CD4-positive, CD25-positive, alpha-beta regulatory T cell (primary cell): ENCODE measurements around the gene CACNA1B. TPM values are rescaled to one million over a fixed set of nuclear protein-coding genes. Genes with fewer than 3 reads are reported as not detected.
A peak's percentile ranks its signal among the peaks of the same experiment; 100 is the strongest.
"Not testable (repeated sequence)": the region's sequence is repeated elsewhere in the genome, so short reads cannot be mapped to it uniquely, and the experiment has no call there.

Experiments
- ATAC-seq, 2 donors: fragments of 150-1000 bp; cut with Tn5 transposase; one replicate each; pipeline ENCODE4 v1.10.0; 2021; ENCODE audit warnings: low read depth in 2 of 2, moderate number of reproducible peaks in 2 of 2, moderate library complexity in 1 of 2
- DNase-seq, 3 donors: peaks; one replicate each; pipeline versions ENCODE4 v3.0.0 to v3.0.0-alpha.2; 2012 to 2022; ENCODE audit warnings: mixed read lengths in 1 of 3
- H3K27ac ChIP-seq: one replicate; pipeline ENCODE4 v1.7.0; 2013; ENCODE audit warnings: mild to moderate bottlenecking, low read length; ENCODE audit not compliant: insufficient read depth, poor library complexity, severe bottlenecking
- H3K27me3 ChIP-seq: one replicate; pipeline ENCODE4 v1.7.0; 2013; ENCODE audit warnings: low read length; ENCODE audit not compliant: control insufficient read depth, insufficient read depth
- H3K36me3 ChIP-seq: one replicate; pipeline ENCODE4 v1.7.0; 2013; ENCODE audit warnings: mild to moderate bottlenecking, low read length, moderate library complexity; ENCODE audit not compliant: control insufficient read depth, insufficient read depth
- H3K4me1 ChIP-seq: 2 replicates; pipeline ENCODE4 v1.7.0; 2013; ENCODE audit warnings: mild to moderate bottlenecking, low read length; ENCODE audit not compliant: insufficient read depth, control insufficient read depth, poor library complexity, severe bottlenecking
- H3K4me3 ChIP-seq: one replicate; pipeline ENCODE4 v1.7.0; 2013; ENCODE audit warnings: low read depth, mild to moderate bottlenecking, low read length, moderate library complexity
- H3K9me3 ChIP-seq, 2 experiments: 1 replicate in 1 of 2; 2 replicates in 1 of 2; pipeline ENCODE4 v1.7.0; 2013; ENCODE audit warnings: low read length in 2 of 2, mild to moderate bottlenecking in 1 of 2, moderate library complexity in 1 of 2; ENCODE audit not compliant: control insufficient read depth in 2 of 2
- H3K27ac Mint-ChIP-seq, 3 donors: one replicate each; pipeline ENCODE4 v1.8.0; 2020 to 2022; ENCODE audit warnings: mild to moderate bottlenecking in 3 of 3, mixed read lengths in 3 of 3, moderate library complexity in 2 of 3
- H3K27me3 Mint-ChIP-seq: one replicate; pipeline ENCODE4 v1.8.0; 2022; ENCODE audit warnings: mild to moderate bottlenecking, mixed read lengths
- H3K36me3 Mint-ChIP-seq: one replicate; pipeline ENCODE4 v1.8.0; 2020; ENCODE audit warnings: mixed read lengths
- H3K4me1 Mint-ChIP-seq, 4 donors: one replicate each; pipeline ENCODE4 v1.8.0; 2020 to 2022; ENCODE audit warnings: mixed read lengths in 4 of 4, mild to moderate bottlenecking in 1 of 4
- H3K4me3 Mint-ChIP-seq, 4 donors: one replicate each; pipeline ENCODE4 v1.8.0; 2020 to 2022; ENCODE audit warnings: mild to moderate bottlenecking in 4 of 4, mixed read lengths in 4 of 4, moderate library complexity in 3 of 4
- H3K9me3 Mint-ChIP-seq, 7 donors: one replicate each; pipeline ENCODE4 v1.8.0; 2020 to 2022; ENCODE audit warnings: mixed read lengths in 7 of 7, mild to moderate bottlenecking in 3 of 7, moderate library complexity in 2 of 7
- polyA plus RNA-seq, 4 donors: library from polyadenylated mRNA; unstranded; fragments of 300-500 nt; fragmentation: Illumina TruSeq; gene quantifications; one replicate each; pipeline ENCODE4 v1.2.3, GENCODE V29; 2021
- total RNA-seq: library from RNA; stranded (reverse); gene quantifications from one replicate; pipeline ENCODE4 v1.2.3, GENCODE V29; 2022

Gene CACNA1B
- total and polyA plus RNA-seq, 5 donors from 2014 or later = not detected

- Histone ChIP-seq H3K36me3 (no peaks in the 10 kb centered on the region), H3K27ac (no peak overlapping the region), H3K4me1 (no peaks in the 10 kb centered on the region), H3K9me3 (no peaks in the 10 kb centered on the region), H3K27me3 (no peaks in the 10 kb centered on the region), H3K4me3 (no peak overlapping the region)
- no peaks in the 10 kb centered on the region for H3K36me3 Mint-ChIP-seq
- H3K4me3 Mint-ChIP-seq = no peak overlapping the region
- H3K27ac Mint-ChIP-seq = no peak overlapping the region
- peaks cover 0 to 8% (median 0%) of the 10 kb centered on the region in 4 donors for H3K4me1 Mint-ChIP-seq
- peaks cover 0 to 3% (median 1%) of the 10 kb centered on the region in 7 donors for H3K9me3 Mint-ChIP-seq
- ATAC-seq (no peak), DNase-seq (no peak)
- H3K27me3 Mint-ChIP-seq = peaks cover 7% of the 10 kb centered on the region
Measured at GRCh38 chr9:137879052-137879451, 1.5 kb downstream of the CACNA1B start.

- Mint-ChIP-seq H3K27ac (no peak overlapping the region), H3K27me3 (peaks cover 6% of the 10 kb centered on the region)
Measured at GRCh38 chr9:137879566-137880150, 2.1 kb downstream of the CACNA1B start.

GRCh38 chr9:137880160-137880975 lies 2.8 kb downstream of the CACNA1B start:
- no peaks in the 10 kb centered on the region for H3K36me3 Mint-ChIP-seq
- peaks cover 6% of the 10 kb centered on the region for H3K27me3 Mint-ChIP-seq
- no peaks in the 10 kb centered on the region for H3K9me3 ChIP-seq
- H3K4me1 ChIP-seq = no peaks in the 10 kb centered on the region
- DNase-seq (no peak), ATAC-seq (no peak)
- no peak overlapping the region for H3K27ac Mint-ChIP-seq
- H3K36me3 ChIP-seq = no peaks in the 10 kb centered on the region
- H3K9me3 Mint-ChIP-seq = peaks cover 0 to 3% (median 1%) of the 10 kb centered on the region in 7 donors
- H3K27me3 ChIP-seq = no peaks in the 10 kb centered on the region
- no peak overlapping the region for H3K4me3 ChIP-seq
- peaks cover 0 to 8% (median 0%) of the 10 kb centered on the region in 4 donors for H3K4me1 Mint-ChIP-seq
- H3K27ac ChIP-seq = no peak overlapping the region
- H3K4me3 Mint-ChIP-seq = peak overlapping the region in 1 of 4 donors; percentile 56

More at GRCh38 chr9:137879566-137880150, 2.1 kb downstream of the CACNA1B start:
- H3K4me3 ChIP-seq = no peak overlapping the region
- H3K4me1 ChIP-seq = no peaks in the 10 kb centered on the region
- DNase-seq (no peak), ATAC-seq (no peak)
- no peaks in the 10 kb centered on the region for H3K36me3 Mint-ChIP-seq
- H3K9me3 Mint-ChIP-seq = peaks cover 0 to 3% (median 1%) of the 10 kb centered on the region in 7 donors
- H3K27me3 ChIP-seq = no peaks in the 10 kb centered on the region
- no peaks in the 10 kb centered on the region for H3K9me3 ChIP-seq
- H3K36me3 ChIP-seq = no peaks in the 10 kb centered on the region
- H3K4me3 Mint-ChIP-seq = no peak overlapping the region
- H3K4me1 Mint-ChIP-seq = peaks cover 0 to 8% (median 0%) of the 10 kb centered on the region in 4 donors
- H3K27ac ChIP-seq = no peak overlapping the region

GRCh38 chr9:137880976-137881530 lies 3.5 kb downstream of the CACNA1B start:
- Histone ChIP-seq H3K36me3 (no peaks in the 10 kb centered on the region), H3K27me3 (no peaks in the 10 kb centered on the region), H3K9me3 (no peaks in the 10 kb centered on the region), H3K27ac (no peak overlapping the region), H3K4me3 (no peak overlapping the region), H3K4me1 (no peaks in the 10 kb centered on the region)
- no peak for ATAC-seq
- no peak for DNase-seq
- Mint-ChIP-seq H3K4me1 (peaks cover 0 to 8% (median 0%) of the 10 kb centered on the region in 4 donors), H3K36me3 (no peaks in the 10 kb centered on the region), H3K9me3 (peaks cover 0 to 3% (median under 1%) of the 10 kb centered on the region in 7 donors), H3K4me3 (no peak overlapping the region), H3K27ac (no peak overlapping the region), H3K27me3 (peaks cover 6% of the 10 kb centered on the region)

- Histone ChIP-seq H3K27me3 (no peaks in the 10 kb centered on the region), H3K36me3 (no peaks in the 10 kb centered on the region), H3K9me3 (no peaks in the 10 kb centered on the region), H3K4me1 (no peaks in the 10 kb centered on the region), H3K4me3 (no peak overlapping the region), H3K27ac (no peak overlapping the region)
- no peaks in the 10 kb centered on the region for H3K36me3 Mint-ChIP-seq
- peaks cover 0 to 3% (median 0%) of the 10 kb centered on the region in 7 donors for H3K9me3 Mint-ChIP-seq
- H3K4me1 Mint-ChIP-seq = peaks cover 0 to 4% (median 0%) of the 10 kb centered on the region in 4 donors
- H3K4me3 Mint-ChIP-seq = no peak overlapping the region
- DNase-seq (no peak), ATAC-seq (no peak)
- peaks cover 6% of the 10 kb centered on the region for H3K27me3 Mint-ChIP-seq
- H3K27ac Mint-ChIP-seq = no peak overlapping the region
Measured at GRCh38 chr9:137881591-137882505, 4.3 kb downstream of the CACNA1B start.

- DNase-seq (no peak), ATAC-seq (no peak)
- H3K4me3 ChIP-seq = no peak overlapping the region
- Mint-ChIP-seq H3K4me3 (no peak overlapping the region), H3K36me3 (no peaks in the 10 kb centered on the region), H3K9me3 (peaks cover 0 to 3% (median 0%) of the 10 kb centered on the region in 7 donors), H3K4me1 (peaks cover 0 to 4% (median 0%) of the 10 kb centered on the region in 4 donors), H3K27ac (no peak overlapping the region), H3K27me3 (peaks cover 6% of the 10 kb centered on the region)
- no peaks in the 10 kb centered on the region for H3K4me1 ChIP-seq
- no peaks in the 10 kb centered on the region for H3K27me3 ChIP-seq
- no peaks in the 10 kb centered on the region for H3K36me3 ChIP-seq
- H3K9me3 ChIP-seq = no peaks in the 10 kb centered on the region
- no peak overlapping the region for H3K27ac ChIP-seq
Measured at GRCh38 chr9:137882506-137882821, 4.9 kb downstream of the CACNA1B start.

- not testable (repeated sequence) for H3K9me3 Mint-ChIP-seq, H3K27ac ChIP-seq, H3K4me1 ChIP-seq, H3K9me3 ChIP-seq, H3K27me3 ChIP-seq, H3K4me3 Mint-ChIP-seq, H3K4me1 Mint-ChIP-seq, H3K4me3 ChIP-seq, DNase-seq, H3K36me3 Mint-ChIP-seq, H3K36me3 ChIP-seq, ATAC-seq, H3K27me3 Mint-ChIP-seq, H3K27ac Mint-ChIP-seq
Measured at GRCh38 chr9:137883977-137884376, 6.4 kb downstream of the CACNA1B start.
